SK-N-DZ (cell line): ENCODE results near the gene SUSD5.
A peak's percentile ranks its signal among the peaks of the same experiment; 100 is the strongest.
"Not testable (repeated sequence)": the region's sequence is repeated elsewhere in the genome, so short reads cannot be mapped to it uniquely, and the experiment has no call there.

Source experiments
- DNase-seq: peaks from one replicate; pipeline ENCODE4 v3.0.0-alpha.2; 2015; ENCODE audit warnings: low spot score

The SUSD5 gene

DNA sequence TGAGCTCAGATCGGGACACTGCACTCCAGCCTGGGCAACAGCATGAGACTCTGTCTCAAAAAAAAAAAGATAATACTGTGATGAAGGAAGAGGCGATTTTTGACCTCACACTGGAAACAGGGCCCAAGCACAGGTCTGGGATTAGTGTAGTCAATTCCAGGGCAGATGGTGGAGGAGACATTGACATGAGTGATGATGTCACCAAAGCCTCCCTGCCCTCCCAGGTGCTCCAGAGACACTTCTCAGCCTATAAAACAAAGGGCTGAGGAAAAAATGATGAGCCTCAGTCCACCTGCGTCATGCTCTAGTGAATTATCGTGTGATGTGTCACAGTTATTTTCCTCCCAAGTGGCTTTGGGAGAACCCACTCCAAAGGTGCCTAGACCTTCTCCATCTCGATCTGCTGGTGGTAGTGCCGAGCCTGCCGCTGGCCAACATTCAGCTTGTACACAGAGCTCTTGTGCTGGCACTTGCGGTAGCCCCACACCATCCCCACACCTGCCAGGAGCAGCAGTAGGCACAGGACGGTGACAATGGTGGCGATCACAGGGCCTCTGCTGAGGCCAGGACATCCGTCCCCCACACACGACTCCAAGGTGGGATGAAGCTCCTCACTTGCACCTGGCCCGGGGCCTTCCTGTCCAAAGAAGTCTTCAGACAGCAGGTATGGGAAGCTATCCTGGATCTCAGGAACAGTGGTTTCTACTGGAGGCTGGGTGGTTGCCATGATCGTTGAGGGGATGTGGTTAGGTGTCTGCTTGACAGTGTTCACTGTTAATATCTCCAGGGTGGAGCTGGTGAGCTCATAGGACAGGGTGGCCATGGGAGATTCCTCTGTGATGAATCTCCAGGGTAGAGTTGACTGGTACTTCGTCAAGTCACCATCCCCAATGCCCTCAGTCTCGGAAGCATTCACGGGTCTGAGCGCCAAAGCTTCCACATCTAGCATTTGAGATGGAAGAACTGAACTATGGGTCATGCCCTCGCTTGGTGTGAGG, 65.9 kb downstream of the SUSD5 start:
- no peak for DNase-seq

DNA sequence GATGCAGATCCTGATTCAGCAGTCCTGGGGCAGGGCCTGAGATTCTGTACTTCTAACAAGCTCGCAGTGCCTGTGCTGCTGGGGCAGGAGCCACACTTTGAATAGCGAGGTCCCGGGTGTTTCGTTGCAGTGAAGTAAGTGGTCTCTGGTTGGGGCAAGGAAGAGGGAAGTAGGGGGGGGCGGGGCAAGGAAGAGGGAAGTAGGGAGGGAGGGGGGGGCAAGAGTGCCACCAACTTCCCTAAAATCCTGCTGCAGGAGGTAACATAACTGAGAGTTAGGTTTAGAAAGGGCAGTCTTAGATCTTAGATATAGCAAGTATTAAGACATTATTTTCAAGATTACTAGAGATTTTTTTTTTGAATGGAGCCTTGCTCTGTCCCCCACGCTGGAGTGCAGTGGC, 69.3 kb downstream of the SUSD5 start:
- no peak for DNase-seq

GRCh38 chr3:33146791-33147445, 71.7 kb downstream of the SUSD5 start:
- no peak for DNase-seq

DNA sequence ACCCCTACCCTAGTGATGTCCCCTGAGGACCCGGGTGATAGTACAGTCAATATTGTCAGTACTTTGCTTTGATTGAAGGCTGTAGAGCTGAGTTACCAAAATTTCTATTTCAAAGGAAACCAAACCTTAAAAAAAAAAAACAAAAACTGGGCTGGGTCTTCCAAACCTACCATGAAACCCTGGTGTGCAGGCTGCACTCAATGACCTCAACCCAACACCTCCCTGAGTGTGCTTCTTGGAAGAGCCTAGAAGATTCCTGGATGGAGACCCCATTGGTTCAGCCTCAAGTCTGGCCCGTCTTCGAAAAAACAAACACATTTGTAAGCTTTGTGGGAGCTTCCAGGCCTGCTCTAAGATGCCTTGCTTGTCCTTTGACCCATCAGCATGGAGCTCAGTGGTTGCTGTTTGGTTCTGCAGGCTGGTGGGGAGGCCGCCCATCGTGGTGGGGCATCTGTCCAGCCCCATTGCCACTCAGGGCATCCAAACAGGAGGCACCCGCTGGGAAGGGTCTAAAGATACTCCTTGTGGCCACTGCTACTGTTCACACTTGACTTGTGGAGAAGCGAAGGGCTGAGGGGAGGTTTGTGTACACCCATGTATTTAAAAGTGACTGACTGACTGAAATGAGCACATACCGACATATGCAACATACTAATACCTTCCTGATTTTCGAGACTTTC, 72.6 kb downstream of the SUSD5 start:
- no peak for DNase-seq

DNA sequence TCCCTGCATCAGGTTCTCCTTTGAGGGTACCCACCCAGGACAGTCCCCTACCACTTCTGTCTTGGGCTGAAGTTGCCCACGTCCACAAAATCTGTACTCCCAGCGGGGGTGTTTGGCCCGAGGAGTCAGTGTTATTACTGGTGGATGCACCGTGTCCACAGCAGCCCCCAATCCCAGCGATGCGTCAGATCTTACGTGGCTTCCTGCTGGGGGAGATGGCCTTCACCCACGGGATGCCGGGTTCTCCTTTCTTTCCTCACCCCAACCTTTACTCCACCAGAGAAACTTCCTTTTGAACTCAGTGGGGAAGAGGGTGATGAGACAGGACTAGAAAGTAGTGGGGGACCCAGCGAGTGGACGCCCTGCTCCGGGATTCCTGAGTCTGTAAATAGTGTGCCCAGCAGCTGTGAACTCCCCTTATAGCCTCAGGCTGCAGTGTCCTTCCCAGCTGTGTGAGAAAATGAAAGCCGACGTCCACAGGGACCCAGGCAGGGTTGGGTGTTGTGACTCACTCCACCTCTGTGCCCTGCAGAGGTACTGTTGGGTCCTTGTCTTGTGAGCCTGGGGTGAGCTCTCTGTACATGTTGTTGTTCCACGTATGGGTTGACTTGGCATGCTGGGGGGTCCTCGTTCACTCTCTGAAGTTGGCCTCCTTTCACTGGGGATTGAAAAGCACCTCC, 73.2 kb downstream of the SUSD5 start:
- DNase-seq: no peak

- no peak for DNase-seq
Measured at GRCh38 chr3:33144433-33144832, 74.2 kb downstream of the SUSD5 start.

- no peak for DNase-seq
Measured at GRCh38 chr3:33141006-33141405, 77.6 kb downstream of the SUSD5 start.

- DNase-seq: no peak
Measured at GRCh38 chr3:33139996-33140395, 78.6 kb downstream of the SUSD5 start.

DNA sequence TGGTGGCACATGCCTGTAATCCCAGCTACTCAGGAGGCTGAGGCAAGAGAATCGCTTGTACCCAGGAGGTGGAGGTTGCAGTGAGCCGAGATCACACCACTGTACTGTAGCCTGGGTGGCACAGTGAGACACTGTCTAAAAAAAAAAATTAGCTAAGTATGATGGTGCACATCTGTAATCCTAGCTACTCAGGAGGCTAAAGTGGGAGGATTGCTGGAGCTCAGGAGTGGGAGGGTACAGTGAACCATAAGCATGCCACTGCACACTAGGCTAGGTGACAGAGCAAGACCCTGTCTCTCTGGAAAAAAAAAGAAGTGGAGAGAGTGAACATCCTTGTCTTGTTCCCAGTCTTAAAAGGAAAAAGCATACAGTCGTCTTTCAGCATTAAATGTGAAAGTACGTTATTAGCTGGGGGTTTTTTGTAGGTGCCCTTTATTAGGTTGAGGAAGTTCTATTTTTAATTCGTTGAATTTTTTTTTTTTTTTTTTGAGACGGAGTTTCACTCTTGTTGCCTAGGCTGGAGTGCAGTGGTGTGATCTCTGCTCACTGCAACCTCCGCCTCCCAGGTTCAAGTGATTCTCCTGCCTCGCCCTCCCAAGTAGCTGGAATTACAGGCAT, 79.5 kb downstream of the SUSD5 start:
- not testable (repeated sequence) for DNase-seq

DNA sequence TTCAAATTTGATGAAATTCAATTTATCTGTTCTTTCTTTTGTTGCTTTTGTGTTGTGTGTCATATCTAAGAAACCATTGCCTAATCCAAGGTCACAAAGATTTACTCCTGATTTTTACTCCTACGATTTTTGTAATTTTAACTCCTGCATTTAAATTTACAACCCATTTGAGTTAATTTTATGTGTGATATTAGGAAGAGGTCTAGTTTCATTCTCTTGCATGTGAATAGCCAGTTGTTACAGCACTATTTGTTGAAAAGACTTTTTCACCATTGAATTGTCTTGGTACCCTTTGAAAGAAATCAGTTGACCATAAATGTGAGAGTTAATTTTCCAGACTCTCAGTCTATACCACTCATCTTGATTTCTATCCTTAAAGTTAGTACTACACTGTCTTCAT, 80.9 kb downstream of the SUSD5 start:
- DNase-seq: no peak

DNA sequence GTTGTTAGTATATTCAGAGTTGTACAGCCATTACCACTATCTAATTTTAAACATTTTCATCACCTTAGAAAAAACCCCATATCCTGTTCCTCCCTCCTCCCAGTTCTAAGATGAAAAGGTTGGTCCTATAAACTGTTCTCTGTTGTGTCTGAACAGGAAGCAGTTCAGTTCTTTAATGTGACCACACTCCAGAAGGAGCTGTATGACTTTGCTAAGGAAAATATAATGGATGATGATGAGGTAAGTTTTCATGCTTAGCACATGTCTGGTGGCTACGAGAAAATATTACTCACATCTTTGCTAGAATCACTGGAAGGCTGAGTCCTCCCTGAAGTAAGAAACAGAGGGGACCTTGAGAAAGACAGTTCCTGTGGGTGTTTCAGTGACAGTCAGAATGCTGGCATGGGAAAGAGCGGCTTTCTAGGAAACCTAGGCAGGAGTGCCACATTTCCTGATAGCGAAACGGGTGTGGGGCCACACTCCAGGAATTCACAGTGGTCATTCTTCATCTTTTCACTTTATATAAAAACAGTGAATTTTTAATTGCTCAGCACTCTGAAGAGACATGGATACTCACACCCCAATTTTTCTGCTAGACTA, 84.5 kb downstream of the SUSD5 start:
- no peak for DNase-seq

- DNase-seq: no peak
Measured at GRCh38 chr3:33132019-33132360, 86.6 kb downstream of the SUSD5 start.

DNA sequence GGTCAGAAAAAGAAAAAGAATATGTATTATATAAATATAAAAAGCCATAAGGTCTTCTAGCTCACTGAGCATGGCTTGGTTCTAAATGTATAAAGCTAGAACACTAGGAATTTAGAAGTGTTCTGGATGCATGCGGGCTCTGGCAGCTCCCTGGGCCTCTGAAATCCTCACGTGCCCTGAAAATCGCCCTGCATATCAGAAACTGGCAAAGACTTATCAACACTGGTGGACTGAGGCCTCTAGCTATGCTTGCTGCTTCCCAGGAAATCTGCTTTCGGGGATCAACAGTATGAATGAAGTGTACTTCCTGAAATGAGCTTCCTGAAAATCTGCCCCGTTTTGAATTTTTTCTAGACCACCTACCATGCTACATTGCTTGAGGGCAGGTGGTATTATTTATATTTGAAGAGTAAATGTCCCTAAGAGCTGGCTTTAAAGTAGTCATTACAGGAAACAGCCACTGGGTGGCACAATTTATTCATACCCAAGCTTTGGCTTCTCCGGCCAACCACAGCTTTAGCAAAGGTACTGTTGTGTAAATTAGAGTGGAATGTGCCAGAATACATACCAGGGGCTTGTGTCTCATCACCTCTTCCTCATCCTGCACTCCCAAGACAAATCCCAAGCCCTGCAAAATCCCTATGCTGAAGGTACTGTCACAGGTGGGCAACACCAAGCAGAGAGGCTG, 87.1 kb downstream of the SUSD5 start:
- peak; percentile 71 for DNase-seq

- no peak for DNase-seq
Measured at GRCh38 chr3:33130144-33130543, 88.5 kb downstream of the SUSD5 start.

- no peak for DNase-seq
Measured at GRCh38 chr3:33128706-33129105, 89.9 kb downstream of the SUSD5 start.

DNA sequence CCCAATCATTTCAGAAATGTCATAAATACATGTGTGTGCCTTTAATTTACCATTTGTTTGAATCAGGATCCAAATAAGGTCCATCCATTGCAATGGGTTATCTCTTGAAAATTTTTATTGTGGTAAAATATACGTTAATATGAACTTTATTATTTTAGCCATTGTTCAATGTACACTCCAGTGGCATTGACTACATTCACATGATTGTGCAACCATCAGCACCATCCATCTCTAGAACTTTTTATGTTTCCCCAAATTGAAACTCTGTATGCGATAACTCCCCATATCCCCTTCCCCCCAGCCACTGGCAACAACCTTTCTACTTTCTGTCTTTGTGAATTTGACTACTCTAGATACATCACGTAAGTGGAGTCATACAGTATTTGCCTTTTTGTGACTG, 92.8 kb downstream of the SUSD5 start:
- no peak for DNase-seq

GRCh38 chr3:33124638-33125037, 94.0 kb downstream of the SUSD5 start:
- no peak for DNase-seq

DNA sequence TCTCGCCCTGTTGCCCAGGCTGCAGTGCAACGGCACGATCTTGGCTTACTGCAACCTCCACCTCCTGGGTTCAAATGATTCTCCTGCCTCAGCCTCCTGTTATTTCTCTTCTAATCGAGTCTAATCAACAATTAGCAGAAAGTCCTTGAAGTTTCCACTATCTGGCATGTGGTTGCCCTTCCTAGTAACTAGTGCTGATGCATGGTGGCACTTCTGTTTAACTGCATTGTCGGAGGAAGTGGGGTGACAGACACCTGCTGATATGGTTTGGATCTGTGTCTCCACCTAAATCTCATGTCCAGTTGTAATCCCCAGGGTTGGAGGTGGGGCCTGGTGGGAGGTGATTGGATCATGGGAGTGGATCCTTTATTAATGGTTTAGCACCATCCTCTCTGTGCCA, 95.6 kb downstream of the SUSD5 start:
- DNase-seq: no peak

DNA sequence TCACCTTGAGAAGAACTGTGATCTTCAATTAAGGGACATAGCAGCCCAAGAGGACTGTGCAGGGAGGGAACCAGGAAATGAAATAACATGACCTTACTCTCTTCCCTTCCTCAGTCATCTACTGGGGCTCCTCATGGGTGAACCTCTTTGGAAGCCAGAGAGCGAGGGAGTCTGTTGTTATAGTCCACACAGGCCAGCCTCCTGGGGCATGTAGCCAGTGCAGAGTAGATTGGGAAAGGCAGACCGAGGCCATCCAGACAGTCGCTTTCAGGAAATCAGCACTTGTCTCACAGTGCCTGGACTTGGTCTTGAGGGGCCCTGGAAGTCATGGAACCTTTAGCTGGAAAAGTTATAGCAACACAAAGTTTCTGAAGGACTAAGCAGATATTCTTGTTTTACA, 98.7 kb downstream of the SUSD5 start:
- no peak for DNase-seq

GRCh38 chr3:33117461-33117860, 101.1 kb downstream of the SUSD5 start:
- DNase-seq: no peak
